Keratinocyte (primary cell): ENCODE data around the gene KCNN4. TPM values are rescaled to one million over a fixed set of nuclear protein-coding genes. Genes with fewer than 3 reads are reported as not detected.

Experiments used
- DNase-seq: peaks from one replicate; pipeline ENCODE4 v3.0.0-alpha.2; 2011; ENCODE audit warnings: low read depth, missing footprints, low spot score
- FAIRE-seq: peaks from 2 replicates; lab custom pipeline; 2011; peaks lifted over from hg19 to GRCh38; lab: Jason Lieb, UNC
- H2AFZ ChIP-seq: 2 replicates; pipeline ENCODE4 v1.6.0; 2012; ENCODE audit warnings: low read length, control low read depth, inconsistent platforms; ENCODE audit not compliant: control insufficient read depth
- H3K27ac ChIP-seq: 2 replicates; pipeline ENCODE4 v1.5.1; 2011; ENCODE audit warnings: low read length; ENCODE audit not compliant: control insufficient read depth, insufficient read depth
- H3K27me3 ChIP-seq: 3 replicates; pipeline ENCODE4 v1.6.0; 2011; ENCODE audit warnings: low read length; ENCODE audit not compliant: control insufficient read depth, insufficient read depth; ENCODE audit errors: extremely low read depth
- H3K36me3 ChIP-seq, 2 experiments: 2 replicates in 1 of 2; 3 replicates in 1 of 2; pipeline ENCODE4 v1.5.1; 2011; ENCODE audit warnings: low read length in 2 of 2, mild to moderate bottlenecking in 1 of 2; ENCODE audit not compliant: control insufficient read depth in 2 of 2, insufficient read depth in 2 of 2; ENCODE audit errors: extremely low read depth in 1 of 2
- H3K4me1 ChIP-seq: 3 replicates; pipeline ENCODE4 v1.5.1; 2011; ENCODE audit warnings: low read length; ENCODE audit not compliant: control insufficient read depth, insufficient read depth; ENCODE audit errors: extremely low read depth
- H3K4me2 ChIP-seq: 3 replicates; pipeline ENCODE4 v1.6.0; 2011; ENCODE audit warnings: low read depth, low read length; ENCODE audit not compliant: control insufficient read depth, insufficient read depth; ENCODE audit errors: extremely low read depth
- H3K4me3 ChIP-seq, 3 experiments: fragments of 200-600 bp in 1 of 3; sonication (generic) in 1 of 3; 2 replicates in 2 of 3; 3 replicates in 1 of 3; pipeline ENCODE4 v1.5.1; 2011 to 2016; ENCODE audit warnings: low read length in 3 of 3, mild to moderate bottlenecking in 3 of 3, control low read depth in 2 of 3, inconsistent platforms in 1 of 3, low read depth in 1 of 3, mixed read lengths in 1 of 3, mixed run types in 1 of 3, moderate library complexity in 1 of 3; ENCODE audit not compliant: control insufficient read depth in 2 of 3, insufficient read depth in 2 of 3; ENCODE audit errors: extremely low read depth in 1 of 3
- H3K79me2 ChIP-seq: 2 replicates; pipeline ENCODE4 v1.6.0; 2012; ENCODE audit warnings: low read length; ENCODE audit not compliant: control insufficient read depth, insufficient read depth
- H3K9ac ChIP-seq: 3 replicates; pipeline ENCODE4 v1.6.0; 2011; ENCODE audit warnings: low read length; ENCODE audit not compliant: control insufficient read depth, insufficient read depth; ENCODE audit errors: extremely low read depth
- H3K9me1 ChIP-seq: 3 replicates; pipeline ENCODE4 v1.6.0; 2011; ENCODE audit warnings: low read length; ENCODE audit not compliant: control insufficient read depth, insufficient read depth; ENCODE audit errors: extremely low read depth
- H3K9me3 ChIP-seq: 2 replicates; pipeline ENCODE4 v1.5.1; 2012; ENCODE audit warnings: low read depth, low read length; ENCODE audit not compliant: control insufficient read depth
- H4K20me1 ChIP-seq: 3 replicates; pipeline ENCODE4 v1.6.0; 2011; ENCODE audit warnings: low read length; ENCODE audit not compliant: control insufficient read depth, insufficient read depth; ENCODE audit errors: extremely low read depth
- CTCF ChIP-seq, 3 experiments: IDR thresholded peaks in 1 of 3; conservative IDR thresholded peaks in 1 of 3; optimal IDR thresholded peaks in 1 of 3; 2 replicates in 2 of 3; 3 replicates in 1 of 3; pipeline versions ENCODE3 to v1.5.1; 2011; ENCODE audit warnings: low read length in 3 of 3, mild to moderate bottlenecking in 3 of 3, moderate library complexity in 2 of 3, control low read depth in 1 of 3, inconsistent platforms in 1 of 3; ENCODE audit not compliant: insufficient read depth in 2 of 3; ENCODE audit errors: extremely low read depth in 1 of 3
- EZH2 ChIP-seq: IDR thresholded peaks from one replicate; pipeline ENCODE4 v1.6.1; 2012; ENCODE audit warnings: inconsistent platforms, mild to moderate bottlenecking, low read length, moderate library complexity
- dilution Hi-C: fragments of 300-500 bp; cut with MboI; formaldehyde crosslinking; loops from one replicate; pipeline ENCODE4 v1.7.0; 2020; ENCODE audit warnings: low sequenced_read_pairs; ENCODE audit not compliant: extremely low pct_ligation_motif_present
- polyA plus RNA-seq, 5 experiments: library from polyadenylated mRNA; depleted of rRNA in 3 of 5; stranded (reverse) in 3 of 5; stranded (forward) in 1 of 5; unstranded in 1 of 5; fragments of >200 nt; gene quantifications; 1 replicate in 1 of 5; 2 replicates in 3 of 5; 3 replicates in 1 of 5; pipeline versions ENCODE4 v1.2.1 to v1.2.3, GENCODE V29; 2011 to 2012; ENCODE audit warnings: missing spikeins in 2 of 5, low read depth in 1 of 5, low replicate concordance in 1 of 5

The KCNN4 gene
- polyA plus RNA-seq, 1 donor (not counting 4 experiments of a cell fraction or from before 2014, with no cell fraction given): 9.8 TPM

DNA sequence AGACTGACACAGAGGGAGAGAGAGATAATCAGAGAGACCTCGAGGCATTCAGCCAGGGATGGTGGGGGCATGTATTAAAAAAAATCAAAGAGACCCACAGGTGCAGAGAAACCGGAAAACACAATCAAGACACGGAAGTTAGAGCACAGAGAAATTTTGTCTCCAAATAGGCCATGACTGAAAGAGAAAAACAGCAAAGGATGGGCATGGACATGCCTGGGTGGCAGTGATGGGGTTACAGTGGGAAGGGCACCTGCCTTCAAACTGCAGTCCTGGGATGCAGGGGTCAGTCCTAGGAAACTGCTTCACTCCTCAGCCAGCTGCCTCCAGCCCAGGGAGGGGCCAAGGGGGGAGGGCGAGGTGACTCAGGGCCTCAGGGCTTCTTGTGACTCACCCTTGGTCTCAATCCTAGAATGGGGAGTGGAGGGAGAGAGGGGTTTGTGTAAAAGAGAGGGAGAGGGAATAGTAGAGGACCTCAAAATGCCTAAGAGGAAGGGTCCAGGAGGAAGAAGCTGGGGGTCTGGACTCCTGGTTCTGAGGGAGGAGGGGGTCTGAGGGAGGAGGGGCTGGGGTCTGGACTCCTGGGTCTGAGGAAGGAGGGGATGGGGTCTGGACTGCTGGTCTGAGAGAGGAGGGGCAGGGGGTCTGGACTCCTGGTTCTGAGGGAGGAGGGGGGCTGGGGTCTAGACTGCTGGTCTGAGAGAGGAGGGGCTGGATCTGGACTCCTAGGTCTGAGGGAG lies 3.6 kb upstream of the KCNN4 start:
- Histone ChIP-seq H3K27ac (peak overlapping the region; percentile 63), H3K9me3 (no peaks in the 10 kb centered on the region), H3K9ac (peak overlapping the region; percentile 57), H3K27me3 (no peaks in the 10 kb centered on the region), H3K36me3 (no peaks in the 10 kb centered on the region), H2AFZ (no peak overlapping the region), H3K4me3 (peak overlapping the region in 1 of 3 experiments; percentile 15), H3K79me2 (peaks cover 3% of the 10 kb centered on the region), H3K9me1 (no peaks in the 10 kb centered on the region), H3K4me1 (peaks cover 52% of the 10 kb centered on the region), H3K4me2 (peak overlapping the region; percentile 68), H4K20me1 (no peaks in the 10 kb centered on the region)
- no peak for DNase-seq
- peak; percentile 57 for FAIRE-seq
- dilution Hi-C loops: no loop called here
- TF ChIP-seq EZH2: no peak
- TF ChIP-seq CTCF (optimal IDR thresholded peaks at IDR 0.05 in 1 of 3, IDR thresholded peaks at IDR 0.05 in 1 of 3, conservative IDR thresholded peaks at IDR 0.05 in 1 of 3; ENCODE audit: extremely low read depth in 1 of 3, insufficient read depth in 2 of 3, low read length in 3 of 3): no peak

DNA sequence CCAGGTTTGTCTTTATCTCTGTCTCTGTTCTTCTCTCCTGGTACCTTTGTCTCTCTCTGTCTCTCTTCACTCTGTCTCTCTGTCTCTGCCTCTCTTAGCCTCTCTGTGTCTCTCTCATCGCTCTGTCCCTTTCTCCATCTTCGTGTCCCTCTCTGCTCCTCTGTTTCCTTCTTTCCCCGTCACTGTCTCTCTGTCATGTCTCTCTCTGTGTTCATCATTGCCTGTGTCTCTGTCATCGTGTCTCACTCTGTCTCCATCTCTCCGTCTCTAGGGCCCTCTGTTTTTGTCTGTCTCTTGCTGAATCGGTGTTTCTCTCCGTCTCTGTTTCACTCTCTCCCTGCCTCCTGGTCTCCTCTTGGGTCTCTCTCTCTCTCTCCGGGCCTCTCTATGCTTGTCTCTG lies 2.9 kb upstream of the KCNN4 start:
- dilution Hi-C loops: no loop called here
- FAIRE-seq: no peak
- no peak for DNase-seq
- H3K4me2 ChIP-seq: no peak overlapping the region
- no peak overlapping the region for H3K9ac ChIP-seq
- H2AFZ ChIP-seq: no peak overlapping the region
- H3K79me2 ChIP-seq: peaks cover 3% of the 10 kb centered on the region
- H3K36me3 ChIP-seq: no peaks in the 10 kb centered on the region
- TF ChIP-seq CTCF (optimal IDR thresholded peaks at IDR 0.05 in 1 of 3, IDR thresholded peaks at IDR 0.05 in 1 of 3, conservative IDR thresholded peaks at IDR 0.05 in 1 of 3; ENCODE audit: extremely low read depth in 1 of 3, insufficient read depth in 2 of 3, low read length in 3 of 3): no peak
- no peak for TF ChIP-seq EZH2
- no peak overlapping the region for H3K4me3 ChIP-seq
- H3K4me1 ChIP-seq: peaks cover 57% of the 10 kb centered on the region
- H3K9me1 ChIP-seq: no peaks in the 10 kb centered on the region
- H3K27me3 ChIP-seq: no peaks in the 10 kb centered on the region
- H3K9me3 ChIP-seq: no peaks in the 10 kb centered on the region
- H3K27ac ChIP-seq: peak overlapping the region; percentile 58
- H4K20me1 ChIP-seq: no peaks in the 10 kb centered on the region
